Activated CD8-positive, alpha-beta T cell treated with anti-CD3 and anti-CD28 coated beads for 36 hours (primary cell): ENCODE measurements around the gene ALDH1A2. TPM values are rescaled to one million over a fixed set of nuclear protein-coding genes. Genes with fewer than 3 reads are reported as not detected.
"Not testable (repeated sequence)": the region's sequence is repeated elsewhere in the genome, so short reads cannot be mapped to it uniquely, and the experiment has no call there.

Experiments used
- ATAC-seq: fragments of 200-7000 bp; cut with Tn5 transposase; one replicate; pipeline ENCODE4 v1.10.0; 2021; ENCODE audit warnings: mild to moderate bottlenecking, moderate library complexity
- CTCF ChIA-PET: fragments of 350-600 bp; sonication (Branson Sonifier 250); formaldehyde crosslinking; loops from one replicate; lab custom pipeline; 2021; ENCODE audit warnings: antibody characterized with exemption; lab: Charles Lee
- POLR2A ChIA-PET: fragments of 350-600 bp; sonication (Branson Sonifier 250); formaldehyde crosslinking; loops from one replicate; lab custom pipeline; 2021; ENCODE audit warnings: antibody characterized with exemption; lab: Charles Lee
- DNase-seq: peaks from one replicate; pipeline ENCODE4 v3.0.0-alpha.2; 2020
- H3K27ac Mint-ChIP-seq: one replicate; pipeline ENCODE4 v1.8.0; 2021; ENCODE audit warnings: mild to moderate bottlenecking, mixed read lengths
- H3K27me3 Mint-ChIP-seq: one replicate; pipeline ENCODE4 v1.8.0; 2021; ENCODE audit warnings: mixed read lengths
- H3K36me3 Mint-ChIP-seq: one replicate; pipeline ENCODE4 v1.8.0; 2021; ENCODE audit warnings: low read depth, mixed read lengths
- H3K4me1 Mint-ChIP-seq: one replicate; pipeline ENCODE4 v1.8.0; 2021; ENCODE audit warnings: low read depth, mixed read lengths
- H3K4me3 Mint-ChIP-seq: one replicate; pipeline ENCODE4 v1.8.0; 2021; ENCODE audit warnings: mild to moderate bottlenecking, moderate library complexity, mixed read lengths
- H3K9me3 Mint-ChIP-seq: one replicate; pipeline ENCODE4 v1.8.0; 2021; ENCODE audit warnings: mixed read lengths
- CTCF ChIP-seq: fragments of 200-600 bp; IDR thresholded peaks from one replicate; pipeline ENCODE4 v1.8.0; 2022; ENCODE audit warnings: antibody characterized with exemption, mild to moderate bottlenecking
- intact Hi-C: fragments of 100-400 bp; cut with micrococcal nuclease; formaldehyde crosslinking; loops from one replicate; pipeline ENCODE4 v1.10.0; 2022
- total RNA-seq, 2 experiments: library from RNA; stranded (reverse); gene quantifications; one replicate each; pipeline ENCODE4 v1.2.3, GENCODE V29; 2021

Gene ALDH1A2
- total RNA-seq, 2 experiments from 2014 or later = 0.47 to 1.4 TPM

DNA sequence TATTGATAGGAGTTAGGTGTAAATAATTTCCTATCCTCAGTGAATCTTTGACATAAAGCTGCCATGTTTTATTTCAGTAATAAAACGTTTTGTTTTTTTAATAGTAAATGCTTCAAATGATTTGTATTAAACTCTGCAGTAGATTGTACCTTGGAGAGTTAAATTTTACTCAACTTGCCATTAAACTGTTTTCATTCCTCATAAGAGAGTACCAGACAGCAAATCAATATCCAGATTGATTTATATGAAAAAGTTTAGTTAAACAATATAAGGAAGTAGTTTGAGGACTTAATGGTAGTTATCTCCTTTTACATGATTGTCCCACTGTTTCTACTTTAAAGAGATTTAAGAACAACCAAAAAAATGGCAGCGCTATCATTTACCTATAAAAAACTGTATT is 18.4 kb downstream of the ALDH1A2 start:
- no peak for DNase-seq
- TF ChIP-seq CTCF = no peak
- Mint-ChIP-seq H3K36me3 (no peaks in the 10 kb centered on the region), H3K4me1 (no peaks in the 10 kb centered on the region), H3K27me3 (peaks cover 37% of the 10 kb centered on the region), H3K4me3 (no peak overlapping the region), H3K9me3 (no peaks in the 10 kb centered on the region), H3K27ac (no peak overlapping the region)
- ChIA-PET POLR2A (no interaction called here), CTCF (interaction anchor here (1.9 to 3.4 kb wide), 2 partner anchors 19 to 23 kb away, joined by 8 to 13 read pairs; partner anchors contain the start of gene ALDH1A2)
- ATAC-seq = no peak
- intact Hi-C loops = loop anchor here (10.0 kb wide), 1 partner anchor 138 kb away; no protein-coding TSS in a partner anchor

DNA sequence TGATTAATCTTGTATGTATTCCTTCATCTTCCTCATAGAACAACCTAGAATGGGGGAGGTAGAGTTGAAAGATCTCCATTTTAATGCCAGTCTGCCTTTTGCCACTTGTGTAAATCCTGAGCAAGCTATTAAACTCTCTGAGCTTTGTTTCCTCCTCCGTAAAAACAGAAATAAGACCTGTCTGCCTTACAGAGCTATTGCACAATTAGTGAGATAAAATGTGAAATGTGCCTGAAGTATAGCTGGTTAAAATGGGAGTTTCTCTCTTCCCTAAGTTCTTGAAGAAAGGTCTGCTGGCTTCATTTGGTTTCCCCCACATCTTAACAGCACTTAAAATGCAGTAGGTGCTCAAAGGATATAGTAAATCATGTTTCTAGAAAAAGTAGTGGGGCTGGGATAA is 19.0 kb downstream of the ALDH1A2 start:
- Mint-ChIP-seq H3K4me3 (no peak overlapping the region), H3K4me1 (no peaks in the 10 kb centered on the region), H3K9me3 (no peaks in the 10 kb centered on the region), H3K27ac (no peak overlapping the region), H3K27me3 (peaks cover 35% of the 10 kb centered on the region), H3K36me3 (no peaks in the 10 kb centered on the region)
- POLR2A ChIA-PET = no interaction called here
- ATAC-seq (no peak), DNase-seq (no peak)
- CTCF ChIA-PET = interaction anchor here (3.4 kb wide), 1 partner anchor 20 kb away, joined by 13 read pairs; the partner anchor contains the start of gene ALDH1A2
- TF ChIP-seq CTCF = no peak
- intact Hi-C loops = loop anchor here (10.0 kb wide), 1 partner anchor 138 kb away; no protein-coding TSS in a partner anchor

DNA sequence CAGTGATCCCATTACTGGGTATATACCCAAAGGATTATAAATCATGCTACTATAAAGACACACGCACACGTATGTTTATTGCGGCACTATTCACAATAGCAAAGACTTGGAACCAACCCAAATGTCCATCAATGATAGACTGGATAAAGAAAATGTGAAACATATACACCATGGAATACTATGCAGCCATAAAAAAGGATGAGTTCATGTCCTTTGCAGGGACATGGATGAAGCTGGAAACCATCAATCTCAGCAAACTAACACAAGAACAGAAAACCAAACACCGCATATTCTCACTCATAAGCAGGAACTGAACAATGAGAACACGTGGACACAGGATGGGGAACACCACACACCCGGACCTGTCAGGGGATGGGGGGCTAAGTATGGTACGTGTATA is 20.1 kb downstream of the ALDH1A2 start:
- ATAC-seq, H3K36me3 Mint-ChIP-seq, POLR2A ChIA-PET, H3K4me1 Mint-ChIP-seq, DNase-seq, CTCF ChIA-PET, H3K4me3 Mint-ChIP-seq, H3K9me3 Mint-ChIP-seq, H3K27ac Mint-ChIP-seq: not testable (repeated sequence)
- H3K27me3 Mint-ChIP-seq = peaks cover 33% of the 10 kb centered on the region
- intact Hi-C loops = loop anchor here (10.0 kb wide), 1 partner anchor 139 kb away; no protein-coding TSS in a partner anchor

GRCh38 chr15:58044551-58044950 is 21.0 kb downstream of the ALDH1A2 start:
- CTCF ChIA-PET = interaction anchor here (1.5 to 3.1 kb wide), 3 partner anchors 23 to 28 kb away, joined by 4 to 24 read pairs (median 10); partner anchors contain the start of gene ALDH1A2
- ATAC-seq = no peak

DNA sequence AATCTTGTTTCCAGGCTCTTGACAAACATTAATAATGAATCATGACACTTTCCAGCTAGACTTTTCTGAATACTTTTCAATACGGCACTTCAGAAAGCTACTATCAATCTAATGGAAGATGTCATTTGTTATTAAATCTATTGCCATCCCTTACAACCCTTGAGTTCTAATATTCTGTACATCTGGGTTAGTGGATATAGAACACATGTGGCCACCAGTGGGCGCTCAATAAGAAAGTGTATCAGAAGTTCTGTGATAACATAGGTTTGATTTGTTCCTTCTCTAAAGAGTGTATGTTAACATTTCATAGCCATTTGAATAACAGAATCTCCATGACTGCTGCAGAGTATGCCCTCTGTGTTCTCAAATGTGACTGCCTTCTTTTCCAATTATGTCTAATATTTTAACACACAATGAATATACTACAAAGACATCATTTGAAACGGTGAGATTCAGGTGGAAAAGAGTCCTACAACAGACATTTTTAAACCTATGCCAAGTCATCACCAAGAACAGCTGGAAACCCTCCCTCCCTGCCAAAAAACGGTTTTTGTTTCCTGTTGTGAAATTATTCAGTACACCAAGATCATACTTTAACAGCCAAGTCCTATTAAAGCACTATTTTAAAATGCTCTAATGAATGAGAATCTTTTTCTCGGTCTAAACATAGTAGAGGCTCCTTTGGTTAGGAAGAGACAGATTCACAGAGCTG is 22.2 kb downstream of the ALDH1A2 start:
- DNase-seq (peak; percentile 71), ATAC-seq (no peak)
- H3K36me3 Mint-ChIP-seq = no peaks in the 10 kb centered on the region
- no peaks in the 10 kb centered on the region for H3K4me1 Mint-ChIP-seq
- no peak overlapping the region for H3K27ac Mint-ChIP-seq
- ChIA-PET POLR2A (no interaction called here), CTCF (interaction anchor here (0.6 to 3.1 kb wide), 8 partner anchors 12 to 197 kb away, joined by 3 to 24 read pairs (median 4); partner anchors contain the start of gene ALDH1A2)
- intact Hi-C loops = loop anchor here (10.0 kb wide), 1 partner anchor 141 kb away; no protein-coding TSS in a partner anchor
- H3K9me3 Mint-ChIP-seq = no peaks in the 10 kb centered on the region
- TF ChIP-seq CTCF = peak; percentile 63
- no peak overlapping the region for H3K4me3 Mint-ChIP-seq
- peaks cover 30% of the 10 kb centered on the region for H3K27me3 Mint-ChIP-seq

More at GRCh38 chr15:58044551-58044950, 21.0 kb downstream of the ALDH1A2 start:
- H3K4me1 Mint-ChIP-seq = no peaks in the 10 kb centered on the region
- POLR2A ChIA-PET = no interaction called here
- H3K36me3 Mint-ChIP-seq = no peaks in the 10 kb centered on the region
- peaks cover 31% of the 10 kb centered on the region for H3K27me3 Mint-ChIP-seq
- H3K27ac Mint-ChIP-seq = no peak overlapping the region
- no peak for DNase-seq
- H3K4me3 Mint-ChIP-seq = no peak overlapping the region
- TF ChIP-seq CTCF = no peak
- no peaks in the 10 kb centered on the region for H3K9me3 Mint-ChIP-seq
- intact Hi-C loops = loop anchor here (10.0 kb wide), 1 partner anchor 140 kb away; no protein-coding TSS in a partner anchor
